HepG2 (cell line): Measurements from ENCODE around the gene CAPZA1.

Source experiments
- CSRNP1 ChIP-seq: sonication (generic); formaldehyde crosslinking; IDR thresholded peaks from 2 replicates; pipeline ENCODE4 v1.8.1; 2023; ENCODE audit warnings: mild to moderate bottlenecking, missing genetic modification reagents
- KDM5A ChIP-seq: fragments of 200-600 bp; sonication (generic); IDR thresholded peaks from 2 replicates; pipeline ENCODE4 v1.7.0; 2018; ENCODE audit warnings: antibody characterized with exemption, mild to moderate bottlenecking, low read length, borderline replicate concordance
- KDM6A ChIP-seq: IDR thresholded peaks from 2 replicates; pipeline ENCODE4 v1.6.1; 2016; ENCODE audit warnings: low read depth
- RAD21 ChIP-seq: fragments of 450-650 bp; formaldehyde crosslinking; IDR thresholded peaks from 2 replicates; pipeline ENCODE4 v1.5.0; 2020; ENCODE audit warnings: mild to moderate bottlenecking
- RFX5 ChIP-seq: IDR thresholded peaks from 2 replicates; pipeline ENCODE4 v1.6.1; 2011; ENCODE audit warnings: low read depth, low read length, improper control_type of control experiment
- SNAPC5 ChIP-seq: sonication (generic); formaldehyde crosslinking; IDR thresholded peaks from 2 replicates; pipeline ENCODE4 v1.8.1; 2023; ENCODE audit warnings: mild to moderate bottlenecking, missing genetic modification reagents, borderline replicate concordance
- ZNF639 ChIP-seq: conservative IDR thresholded peaks from 2 replicates; pipeline ENCODE4 v1.6.1; 2018; ENCODE audit warnings: missing genetic modification reagents
- ZNF770 ChIP-seq: sonication (generic); formaldehyde crosslinking; IDR thresholded peaks from 2 replicates; pipeline ENCODE4 v1.5.0; 2020; ENCODE audit warnings: mild to moderate bottlenecking, missing genetic modification reagents

- TF ChIP-seq ZNF639 (CRISPR knock-in tag) (no peak), CSRNP1 (CRISPR knock-in tag) (no peak), KDM5A (no peak), RFX5 (no peak), KDM6A (CRISPR knock-in tag) (no peak), ZNF770 (CRISPR knock-in tag) (no peak), SNAPC5 (no peak), RAD21 (no peak)
These were observed 92.0 kb downstream of the CAPZA1 start for GRCh38 chr1:112711670-112712069.
